Natural killer cell treated with Interleukin-12 subunit alpha and Interleukin-12 subunit beta and Interleukin-15 and Interleukin-18, amount 100 ng/mL, for 72 hours (primary cell): ENCODE results near the gene TBPL1. TPM values are rescaled to one million over a fixed set of nuclear protein-coding genes. Genes with fewer than 3 reads are reported as not detected.

ENCODE experiments used
- ATAC-seq, 2 donors: fragments of 150-1000 bp; cut with Tn5 transposase in 1 of 2; sonication (Bioruptor Pico), chemical (Tn5 transposase) in 1 of 2; 2 replicates each; pipeline ENCODE4 v1.10.0; 2021
- DNase-seq: peaks from one replicate; pipeline ENCODE4 v3.0.0; 2022; ENCODE audit warnings: low spot score
- H3K27ac Mint-ChIP-seq, 2 donors: 1 replicate in 1 of 2; 2 replicates in 1 of 2; pipeline ENCODE4 v1.8.0; 2022; ENCODE audit warnings: mixed read lengths in 2 of 2, mild to moderate bottlenecking in 1 of 2, moderate library complexity in 1 of 2
- H3K27me3 Mint-ChIP-seq, 2 donors: 1 replicate in 1 of 2; 2 replicates in 1 of 2; pipeline ENCODE4 v1.8.0; 2022; ENCODE audit warnings: mixed read lengths in 2 of 2
- H3K36me3 Mint-ChIP-seq: one replicate; pipeline ENCODE4 v1.8.0; 2022; ENCODE audit warnings: mixed read lengths
- H3K4me1 Mint-ChIP-seq, 2 donors: 1 replicate in 1 of 2; 2 replicates in 1 of 2; pipeline ENCODE4 v1.8.0; 2022; ENCODE audit warnings: low read depth in 2 of 2, mixed read lengths in 2 of 2, mild to moderate bottlenecking in 1 of 2
- H3K4me3 Mint-ChIP-seq: one replicate; pipeline ENCODE4 v1.8.0; 2022; ENCODE audit warnings: mixed read lengths
- H3K9me3 Mint-ChIP-seq: 2 replicates; pipeline ENCODE4 v1.8.0; 2022; ENCODE audit warnings: mixed read lengths
- total RNA-seq, 2 donors: library from RNA; stranded (reverse); gene quantifications; one replicate each; pipeline ENCODE4 v1.2.3, GENCODE V29; 2022

The TBPL1 gene
- total RNA-seq, 2 donors from 2014 or later: 46.6 to 54.4 TPM

DNA sequence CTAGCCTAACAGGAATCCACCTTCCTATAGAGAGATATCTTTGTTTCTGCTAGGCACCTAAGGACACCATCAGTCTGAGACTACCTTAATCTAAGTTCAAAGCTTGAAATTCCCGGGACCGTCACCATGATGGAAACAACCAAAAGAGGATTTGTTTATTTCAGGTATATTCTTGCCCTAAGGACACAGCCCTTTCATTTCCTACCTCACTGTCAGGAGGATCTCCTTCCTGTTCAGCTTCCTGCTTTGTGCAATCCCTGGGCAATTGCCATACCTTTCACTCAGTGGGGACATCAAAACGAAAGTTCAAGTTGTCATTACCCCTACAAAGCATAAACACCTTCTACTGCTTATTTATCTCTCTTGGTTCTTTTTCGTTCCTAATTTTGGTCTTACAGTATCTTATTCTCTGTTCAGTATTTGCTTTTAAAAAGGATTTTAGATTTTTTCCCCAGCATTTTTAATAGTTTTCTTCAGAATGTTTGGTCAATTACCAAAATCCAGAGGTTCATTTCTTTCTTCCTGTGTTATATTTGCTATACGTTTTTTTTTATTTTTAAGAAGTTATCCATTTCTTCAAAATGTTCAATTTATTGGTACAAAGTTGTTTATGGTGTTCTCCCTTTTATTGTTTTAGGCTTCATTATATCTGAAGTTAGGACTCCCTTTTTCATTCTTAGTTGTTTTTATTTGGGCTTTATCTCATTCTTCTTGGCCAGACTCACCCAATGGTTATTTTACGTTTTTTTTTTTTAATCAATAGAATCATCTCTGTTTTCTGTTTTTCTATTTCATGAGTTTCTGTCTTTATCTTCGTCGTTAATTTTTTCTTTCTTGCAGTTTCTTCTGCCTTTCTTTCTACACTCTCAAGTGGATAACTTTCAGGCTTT is 13.0 kb upstream of the TBPL1 start:
- H3K36me3 Mint-ChIP-seq: no peaks in the 10 kb centered on the region
- H3K27me3 Mint-ChIP-seq: peaks cover 24 to 32% of the 10 kb centered on the region in 2 donors
- no peak overlapping the region for H3K27ac Mint-ChIP-seq
- DNase-seq: no peak
- H3K4me1 Mint-ChIP-seq: no peaks in the 10 kb centered on the region
- H3K9me3 Mint-ChIP-seq: no peaks in the 10 kb centered on the region
- no peak for ATAC-seq
- no peak overlapping the region for H3K4me3 Mint-ChIP-seq

DNA sequence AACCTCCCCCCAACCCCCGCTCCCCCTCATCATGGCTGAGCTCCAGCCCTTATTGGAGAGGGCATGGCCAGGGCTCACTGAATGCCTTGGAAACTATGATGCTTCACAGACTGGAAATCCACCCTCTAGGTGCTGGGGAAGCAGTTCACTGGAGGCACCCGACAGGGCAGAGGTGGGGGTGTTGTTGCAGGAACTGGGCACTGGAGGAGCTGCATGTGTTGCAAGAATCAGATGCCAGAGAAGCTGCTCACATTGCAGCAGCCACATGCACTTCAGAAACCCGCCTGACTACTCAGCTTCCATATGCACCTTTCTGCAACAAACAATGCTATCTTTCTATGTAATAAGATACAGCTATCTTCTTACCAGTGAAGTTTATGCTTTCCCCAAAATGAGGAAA is 7.9 kb upstream of the TBPL1 start:
- no peak for DNase-seq
- no peak for ATAC-seq
- Mint-ChIP-seq H3K27me3 (peaks cover 17 to 18% of the 10 kb centered on the region in 2 donors), H3K4me3 (no peak overlapping the region), H3K9me3 (no peaks in the 10 kb centered on the region), H3K4me1 (no peaks in the 10 kb centered on the region), H3K27ac (no peak overlapping the region), H3K36me3 (no peaks in the 10 kb centered on the region)

DNA sequence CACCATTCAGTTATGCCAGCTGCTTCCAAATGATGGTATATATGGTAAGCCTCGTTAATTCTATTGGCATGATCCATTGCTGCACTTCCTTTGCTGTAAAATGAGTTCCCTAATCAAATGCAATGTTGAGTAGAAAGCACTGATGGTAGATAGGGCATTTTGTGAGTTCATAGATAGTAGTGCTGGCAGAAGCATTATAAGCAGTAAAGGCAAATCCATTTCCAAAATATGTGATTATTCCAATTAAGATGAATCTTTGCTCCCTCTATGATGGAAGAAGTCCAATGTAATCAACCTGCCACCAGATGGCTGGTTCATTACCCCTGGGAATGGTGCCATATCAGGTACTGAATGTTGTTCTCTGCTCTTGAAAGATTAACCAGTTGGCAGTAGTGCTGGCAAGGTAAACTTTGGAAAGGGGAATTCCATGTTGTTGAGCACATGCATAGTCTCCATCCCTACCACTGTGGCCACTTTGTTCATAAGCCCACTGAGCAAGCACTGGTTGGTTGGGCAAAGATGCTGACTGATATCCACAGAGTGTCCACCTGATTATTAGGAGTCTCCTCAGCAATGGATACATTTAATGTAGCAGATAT is 5.6 kb upstream of the TBPL1 start:
- DNase-seq: no peak
- Mint-ChIP-seq H3K27ac (no peak overlapping the region), H3K4me3 (no peak overlapping the region), H3K4me1 (peaks cover 8 to 9% of the 10 kb centered on the region in 2 donors), H3K36me3 (no peaks in the 10 kb centered on the region), H3K9me3 (no peaks in the 10 kb centered on the region), H3K27me3 (peaks cover 0 to 5% of the 10 kb centered on the region in 2 donors)
- no peak for ATAC-seq

DNA sequence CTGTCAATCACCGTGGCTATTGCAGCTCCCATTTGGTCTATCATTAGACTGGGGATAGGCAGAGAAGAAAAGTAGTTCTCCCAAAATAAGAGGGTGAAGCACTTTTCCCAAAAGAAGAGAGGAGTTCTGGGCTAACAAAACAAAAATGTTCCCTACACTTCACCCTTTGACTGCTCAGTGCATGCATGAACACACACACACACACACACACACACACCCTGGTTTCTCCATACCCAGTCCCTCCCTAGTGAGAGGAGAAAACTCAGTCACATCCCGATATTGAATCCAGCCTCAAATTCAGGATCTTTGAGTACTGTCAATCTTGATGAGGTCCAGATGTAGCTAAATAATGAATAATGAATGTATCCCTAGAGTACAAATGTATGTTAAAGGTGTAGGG is 4.6 kb upstream of the TBPL1 start:
- peaks cover 8 to 10% of the 10 kb centered on the region in 2 donors for H3K4me1 Mint-ChIP-seq
- ATAC-seq (no peak), DNase-seq (no peak)
- peaks cover 0 to 5% of the 10 kb centered on the region in 2 donors for H3K27me3 Mint-ChIP-seq
- no peak overlapping the region for H3K4me3 Mint-ChIP-seq
- no peaks in the 10 kb centered on the region for H3K36me3 Mint-ChIP-seq
- no peak overlapping the region for H3K27ac Mint-ChIP-seq
- no peaks in the 10 kb centered on the region for H3K9me3 Mint-ChIP-seq

DNA sequence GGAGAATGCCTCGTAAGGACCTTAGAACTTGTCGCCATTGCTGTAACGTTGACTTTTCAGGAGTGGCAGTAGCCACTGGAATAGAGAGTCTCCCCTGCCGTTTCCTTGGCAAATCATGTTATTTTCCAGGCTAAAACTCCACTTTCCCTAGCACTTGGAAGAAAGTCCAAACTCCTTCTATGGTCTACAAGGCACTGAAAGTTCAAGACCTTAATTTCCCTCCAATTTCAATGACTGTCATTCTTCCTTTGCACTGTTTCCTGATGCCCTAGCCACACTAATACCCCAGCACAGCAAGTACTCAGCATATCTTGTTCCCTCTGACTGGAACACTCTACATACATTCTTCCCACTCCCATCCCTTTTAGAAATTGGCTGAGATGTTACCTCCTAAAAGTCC is 1.8 kb upstream of the TBPL1 start:
- Mint-ChIP-seq H3K36me3 (no peaks in the 10 kb centered on the region), H3K4me3 (peak overlapping the region; percentile 78), H3K9me3 (no peaks in the 10 kb centered on the region), H3K27me3 (peaks cover 0 to 5% of the 10 kb centered on the region in 2 donors), H3K27ac (peak overlapping the region; percentile 84 to 93), H3K4me1 (peaks cover 29% of the 10 kb centered on the region in 2 donors)
- DNase-seq (no peak), ATAC-seq (no peak)

DNA sequence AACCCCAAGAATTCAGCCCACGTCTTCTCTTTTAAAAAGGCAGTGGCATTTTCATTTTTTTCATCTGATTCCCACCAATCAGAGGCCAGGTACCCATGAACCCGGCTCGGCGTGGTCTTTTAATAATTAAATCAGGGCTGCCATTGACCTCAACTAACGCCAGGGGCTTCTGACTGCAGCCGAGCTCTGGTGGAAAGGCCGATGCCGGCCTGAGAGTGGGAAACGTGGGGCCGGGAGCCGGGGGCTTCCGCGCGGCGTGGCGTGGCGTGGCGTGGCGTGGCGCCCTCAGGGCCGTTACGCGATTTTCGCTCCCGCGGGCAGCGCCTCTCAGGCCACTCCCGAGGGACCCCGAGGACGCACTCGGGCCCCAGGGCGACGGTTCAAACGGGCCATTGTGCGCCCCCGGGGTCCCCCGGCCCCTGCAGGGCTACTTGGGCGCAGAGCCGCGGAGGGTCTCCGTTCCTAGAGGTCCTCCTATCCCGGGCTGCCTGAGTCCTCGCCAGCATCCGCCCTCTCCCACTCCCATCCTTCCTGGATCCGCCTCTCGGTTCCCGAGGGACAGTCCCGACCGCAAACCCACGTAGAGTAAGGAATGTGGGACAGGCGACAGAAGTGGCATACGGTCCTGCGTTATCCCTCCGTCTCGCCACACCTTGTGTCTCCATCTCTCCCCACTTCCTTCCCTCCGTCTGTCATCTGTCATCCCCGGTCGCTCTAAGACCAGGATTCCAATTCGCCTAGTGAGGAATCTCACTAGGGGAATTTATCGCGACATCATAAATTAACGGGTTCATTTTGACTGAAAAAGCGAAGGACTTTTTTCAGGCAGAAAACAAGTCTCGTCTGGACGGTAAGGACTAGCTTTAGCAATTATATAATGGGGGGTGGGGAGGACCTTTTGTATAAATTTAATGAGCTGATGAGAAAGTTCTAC is 876 bp upstream of the TBPL1 start:
- H3K27ac Mint-ChIP-seq: peak overlapping the region; percentile 93 to 95
- peak; percentile 69 for DNase-seq
- peak overlapping the region; percentile 100 for H3K4me3 Mint-ChIP-seq
- H3K9me3 Mint-ChIP-seq: no peaks in the 10 kb centered on the region
- peaks cover 0 to 5% of the 10 kb centered on the region in 2 donors for H3K27me3 Mint-ChIP-seq
- ATAC-seq: peak; percentile 20 to 21
- peaks cover 37 to 38% of the 10 kb centered on the region in 2 donors for H3K4me1 Mint-ChIP-seq
- H3K36me3 Mint-ChIP-seq: no peaks in the 10 kb centered on the region

DNA sequence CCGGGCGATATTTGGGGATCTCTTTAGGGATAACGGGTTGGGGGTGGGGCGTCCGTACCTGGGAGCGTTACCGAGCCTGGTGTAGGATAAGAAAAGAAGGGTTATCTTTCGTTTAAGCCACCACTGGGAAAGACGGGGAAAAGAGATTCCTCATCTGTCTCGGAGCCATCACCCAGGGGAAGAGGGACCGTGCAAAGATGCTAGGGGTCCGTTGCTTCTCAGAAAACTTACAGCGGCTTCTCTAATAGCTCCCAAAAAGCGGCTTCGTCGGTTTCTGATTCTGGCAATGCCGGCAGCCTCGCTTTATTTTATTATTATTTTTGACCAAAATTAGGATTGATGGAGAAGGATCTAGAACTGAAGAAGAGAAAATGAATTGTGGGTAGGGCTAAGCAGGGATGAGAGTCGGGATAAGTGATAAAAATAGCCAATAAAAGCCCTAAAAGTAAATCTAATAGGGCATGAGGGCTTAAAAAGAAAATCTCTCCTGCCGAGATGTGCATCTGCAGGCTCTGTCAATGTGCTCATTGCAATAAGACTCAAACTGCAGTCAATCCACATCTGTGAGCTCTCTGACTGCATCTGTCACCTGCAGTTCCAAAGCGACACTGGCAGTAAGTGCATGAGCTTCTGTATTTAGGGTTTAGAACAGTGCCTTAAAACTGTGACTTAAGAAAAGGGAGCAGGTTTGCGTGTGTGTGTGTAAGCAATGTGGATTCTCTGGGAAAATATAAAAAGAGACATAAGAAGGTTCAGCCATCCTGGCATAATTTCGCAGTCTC is 801 bp downstream of the TBPL1 start:
- Mint-ChIP-seq H3K27me3 (peaks cover 0 to 2% of the 10 kb centered on the region in 2 donors), H3K4me3 (peak overlapping the region; percentile 100), H3K4me1 (peaks cover 46 to 50% of the 10 kb centered on the region in 2 donors), H3K36me3 (no peaks in the 10 kb centered on the region), H3K27ac (peak overlapping the region; percentile 93 to 95), H3K9me3 (no peaks in the 10 kb centered on the region)
- no peak for ATAC-seq
- DNase-seq: no peak

DNA sequence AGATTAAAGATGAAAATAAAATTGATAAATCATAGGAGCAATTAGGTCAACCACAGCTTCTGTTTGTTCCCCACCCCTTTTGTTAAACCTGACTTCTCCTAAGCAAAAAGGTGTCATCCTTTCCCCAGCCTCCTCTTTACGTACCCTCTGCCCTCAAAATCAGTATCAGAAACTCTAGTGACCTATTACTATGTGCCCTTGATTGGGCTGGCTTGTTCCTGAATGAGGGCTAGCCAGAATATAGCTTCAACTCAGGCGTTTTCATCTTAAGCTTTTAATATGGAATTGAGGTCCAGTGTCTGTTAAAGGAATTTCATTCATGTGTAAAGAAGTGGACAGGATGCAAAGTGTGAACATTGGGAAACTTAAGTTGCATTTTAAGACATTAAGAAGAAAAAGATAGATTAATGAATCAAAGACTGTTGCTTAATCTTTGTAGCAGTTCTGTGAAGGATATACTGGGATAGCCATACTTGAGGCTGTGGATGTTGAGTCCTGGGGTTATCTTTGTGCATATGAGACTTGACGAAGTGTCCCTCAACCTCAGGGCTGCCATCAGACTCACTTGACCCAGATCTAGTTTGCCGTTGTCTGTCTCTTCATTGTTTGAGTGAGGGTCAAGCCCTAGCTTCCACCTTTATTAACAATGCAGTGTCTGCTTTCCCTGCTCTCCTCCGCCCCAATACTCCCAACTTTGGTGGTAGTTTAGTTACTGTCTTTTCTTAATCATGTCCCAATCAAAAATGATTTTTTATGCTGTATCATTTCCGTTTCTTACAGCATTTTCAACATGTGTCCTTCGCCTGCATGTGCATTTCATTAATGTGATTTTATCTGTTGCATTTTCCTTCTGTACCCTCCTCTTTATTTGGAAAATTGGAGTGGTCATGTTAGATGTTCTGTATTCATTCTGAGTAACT is 1.9 kb downstream of the TBPL1 start:
- peak overlapping the region; percentile 93 to 95 for H3K27ac Mint-ChIP-seq
- peaks cover 55 to 61% of the 10 kb centered on the region in 2 donors for H3K4me1 Mint-ChIP-seq
- ATAC-seq: no peak

DNA sequence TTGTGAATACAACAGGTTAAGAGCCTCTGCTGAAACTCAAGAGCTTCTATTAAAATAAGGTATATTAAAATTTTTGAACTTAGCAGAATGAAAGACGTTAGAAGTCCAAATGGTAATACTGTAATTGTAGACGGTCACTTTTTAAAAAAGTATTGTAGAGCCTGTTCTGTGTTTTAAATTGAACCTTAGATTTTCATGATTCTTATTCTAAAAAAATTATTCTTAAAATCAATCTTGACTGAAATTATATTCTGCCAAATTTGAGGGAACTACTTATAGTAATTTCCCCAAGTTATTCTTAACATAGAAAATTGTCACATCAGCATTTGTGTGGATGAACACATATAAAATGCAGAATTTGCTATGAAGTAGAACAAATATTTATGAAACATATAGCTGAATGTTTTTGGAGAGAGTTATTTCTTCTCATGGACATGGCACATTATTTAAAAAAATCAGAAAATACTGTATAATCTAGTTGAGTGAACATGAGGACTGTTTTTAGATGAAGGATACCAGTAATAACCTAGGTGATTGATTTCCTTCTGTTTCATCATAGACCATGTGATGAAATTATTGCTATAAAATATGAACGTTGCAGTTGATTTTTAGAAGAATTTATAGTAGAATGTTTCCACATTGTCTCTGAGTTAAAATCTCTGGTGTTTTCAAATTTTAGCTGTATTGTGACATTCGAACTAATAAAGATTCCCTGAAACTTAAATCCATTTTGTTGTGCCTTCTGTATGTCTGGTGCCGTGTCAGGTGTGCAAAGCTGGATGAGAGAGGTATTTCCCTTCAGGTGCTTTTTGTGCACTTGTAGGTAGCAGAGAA is 2.8 kb downstream of the TBPL1 start:
- Mint-ChIP-seq H3K36me3 (no peaks in the 10 kb centered on the region), H3K27me3 (no peaks in the 10 kb centered on the region), H3K9me3 (no peaks in the 10 kb centered on the region), H3K4me1 (peaks cover 61 to 70% of the 10 kb centered on the region in 2 donors), H3K27ac (peak overlapping the region; percentile 75 to 95), H3K4me3 (peak overlapping the region; percentile 100)
- ATAC-seq (no peak), DNase-seq (no peak)

More for the DNA sequence above, 1.9 kb downstream of the TBPL1 start:
- Mint-ChIP-seq H3K9me3 (no peaks in the 10 kb centered on the region), H3K4me3 (peak overlapping the region; percentile 100), H3K36me3 (no peaks in the 10 kb centered on the region), H3K27me3 (no peaks in the 10 kb centered on the region)
- DNase-seq: no peak

DNA sequence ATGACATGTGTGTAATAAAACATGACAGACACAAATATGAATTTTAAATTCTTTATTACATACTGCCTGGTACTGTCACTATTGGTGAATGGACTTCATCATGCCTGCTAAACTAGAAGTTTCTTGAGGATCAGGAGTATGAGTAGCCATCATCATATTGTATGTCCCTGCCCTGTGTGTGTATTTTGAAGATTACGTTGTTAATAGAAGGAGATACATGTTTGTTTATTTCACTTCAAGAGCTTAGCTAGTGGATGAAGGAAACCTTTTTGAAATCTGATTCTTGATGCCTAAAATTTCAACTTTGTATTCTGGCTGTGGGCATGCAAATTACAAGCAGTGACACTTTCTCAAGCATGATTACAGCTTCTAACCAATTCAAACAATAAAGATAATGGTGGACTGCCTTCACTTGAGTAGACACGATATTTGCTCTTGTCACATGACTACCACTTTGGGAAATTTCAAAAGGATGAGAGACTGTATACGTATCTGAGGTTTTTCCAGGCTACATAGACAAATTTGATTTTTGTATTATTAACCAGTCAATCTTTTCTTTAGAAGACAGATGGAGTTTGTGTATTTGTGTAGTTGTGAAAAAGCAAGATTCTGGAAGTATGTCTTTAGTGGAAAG is 3.5 kb downstream of the TBPL1 start:
- H3K9me3 Mint-ChIP-seq: no peaks in the 10 kb centered on the region
- H3K27me3 Mint-ChIP-seq: no peaks in the 10 kb centered on the region
- peaks cover 57 to 65% of the 10 kb centered on the region in 2 donors for H3K4me1 Mint-ChIP-seq
- H3K27ac Mint-ChIP-seq: peak overlapping the region; percentile 40 to 75
- no peaks in the 10 kb centered on the region for H3K36me3 Mint-ChIP-seq
- ATAC-seq: no peak
- no peak for DNase-seq
- peak overlapping the region; percentile 2 for H3K4me3 Mint-ChIP-seq

DNA sequence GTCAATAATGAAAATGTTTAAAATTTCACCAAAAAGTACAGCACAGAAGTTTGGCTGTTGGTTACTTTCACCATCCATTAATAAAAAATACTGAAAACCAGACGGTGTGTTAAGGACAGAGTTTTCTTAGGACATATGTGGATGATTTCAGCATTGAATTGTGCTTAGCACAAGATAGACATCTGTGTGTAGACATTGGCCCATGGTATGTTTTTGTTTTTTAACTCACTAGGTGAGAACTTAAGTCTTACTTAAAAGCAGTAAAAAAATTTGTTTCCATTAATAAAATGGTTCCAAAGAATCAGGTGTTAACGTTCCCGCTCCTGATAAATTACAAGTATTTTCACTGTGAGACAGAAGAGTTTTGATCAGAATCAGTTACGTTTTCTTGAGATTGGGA is 4.2 kb downstream of the TBPL1 start:
- Mint-ChIP-seq H3K9me3 (no peaks in the 10 kb centered on the region), H3K36me3 (no peaks in the 10 kb centered on the region), H3K4me3 (no peak overlapping the region), H3K27me3 (no peaks in the 10 kb centered on the region), H3K4me1 (peaks cover 60 to 69% of the 10 kb centered on the region in 2 donors), H3K27ac (peak overlapping the region; percentile 40 to 75)
- ATAC-seq (no peak), DNase-seq (no peak)
